ENCODE data around the gene IGFALS.

DNA sequence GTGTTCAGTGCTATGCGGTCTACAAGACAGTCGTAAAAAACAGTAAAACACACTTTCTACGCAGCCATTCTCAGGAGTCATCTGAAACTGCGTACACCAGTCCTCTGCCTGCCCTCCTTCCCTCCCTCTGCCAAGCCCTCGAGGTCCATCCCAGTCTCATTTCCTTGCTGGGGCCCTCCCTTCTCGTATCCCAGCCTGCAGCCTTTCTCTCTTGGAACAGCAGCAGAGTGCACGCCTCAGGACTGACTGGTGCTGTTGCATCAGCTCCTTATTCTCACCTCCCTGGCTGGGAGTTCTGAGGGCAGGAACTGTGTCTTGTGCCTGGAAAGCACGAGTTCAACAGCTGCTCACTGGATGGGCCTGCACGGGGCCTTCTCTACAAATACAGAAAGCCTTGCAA lies 46.0 kb upstream of the IGFALS start:
- TF ChIP-seq POLR2A (IDR thresholded peaks at IDR 0.05) = no peak
- TF ChIP-seq, protein P1, sequence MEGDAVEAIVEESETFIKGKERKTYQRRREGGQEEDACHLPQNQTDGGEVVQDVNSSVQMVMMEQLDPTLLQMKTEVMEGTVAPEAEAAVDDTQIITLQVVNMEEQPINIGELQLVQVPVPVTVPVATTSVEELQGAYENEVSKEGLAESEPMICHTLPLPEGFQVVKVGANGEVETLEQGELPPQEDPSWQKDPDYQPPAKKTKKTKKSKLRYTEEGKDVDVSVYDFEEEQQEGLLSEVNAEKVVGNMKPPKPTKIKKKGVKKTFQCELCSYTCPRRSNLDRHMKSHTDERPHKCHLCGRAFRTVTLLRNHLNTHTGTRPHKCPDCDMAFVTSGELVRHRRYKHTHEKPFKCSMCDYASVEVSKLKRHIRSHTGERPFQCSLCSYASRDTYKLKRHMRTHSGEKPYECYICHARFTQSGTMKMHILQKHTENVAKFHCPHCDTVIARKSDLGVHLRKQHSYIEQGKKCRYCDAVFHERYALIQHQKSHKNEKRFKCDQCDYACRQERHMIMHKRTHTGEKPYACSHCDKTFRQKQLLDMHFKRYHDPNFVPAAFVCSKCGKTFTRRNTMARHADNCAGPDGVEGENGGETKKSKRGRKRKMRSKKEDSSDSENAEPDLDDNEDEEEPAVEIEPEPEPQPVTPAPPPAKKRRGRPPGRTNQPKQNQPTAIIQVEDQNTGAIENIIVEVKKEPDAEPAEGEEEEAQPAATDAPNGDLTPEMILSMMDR (IDR thresholded peaks at IDR 0.05) = no peak

Data from lower leg skin (tissue), 3 donors.